ENCODE measurements around the gene USF2. TPM values are rescaled to one million over a fixed set of nuclear protein-coding genes. Genes with fewer than 3 reads are reported as not detected.
A peak's percentile ranks its signal among the peaks of the same experiment; 100 is the strongest.
"Not testable (repeated sequence)": the region's sequence is repeated elsewhere in the genome, so short reads cannot be mapped to it uniquely, and the experiment has no call there.

The USF2 gene
- total RNA-seq: 100 to 1,000 TPM in 3 of 4 donors, 10 to 100 TPM in 1; 98.5 to 172 (median 128) TPM

- Histone ChIP-seq H3K36me3 (peaks cover 0 to 39% (median 6%) of the 10 kb centered on the region in 3 donors), H3K27me3 (no peaks in the 10 kb centered on the region), H3K9me3 (no peaks in the 10 kb centered on the region), H3K4me1 (peaks cover 0 to 72% (median 14%) of the 10 kb centered on the region in 4 donors), H3K27ac (peak within 1 kb of the TSS; percentile 76 to 99 (median 96)), H3K4me3 (peak within 1 kb of the TSS; percentile 73 to 97 (median 80))
- WGBS, 2 donors: 1% methylated on average over 57 to 67 of the region's 126 CpGs
- DNase-seq (ENCODE audit: low spot score in 2 of 2): peak in 1 of 2 donors; percentile 53
- no peak for TF ChIP-seq POLR2A (IDR thresholded peaks at IDR 0.05)
- no peak for TF ChIP-seq CTCF (IDR thresholded peaks at IDR 0.05)
- peak in 1 of 2 donors; percentile 17 for TF ChIP-seq EP300 (IDR thresholded peaks at IDR 0.05)
Measured at GRCh38 chr19:35268536-35269437, at the start of gene USF2. USF2 (plus strand) TSS chr19:35268962; CDS start chr19:35269102, 140 bp downstream.

DNA sequence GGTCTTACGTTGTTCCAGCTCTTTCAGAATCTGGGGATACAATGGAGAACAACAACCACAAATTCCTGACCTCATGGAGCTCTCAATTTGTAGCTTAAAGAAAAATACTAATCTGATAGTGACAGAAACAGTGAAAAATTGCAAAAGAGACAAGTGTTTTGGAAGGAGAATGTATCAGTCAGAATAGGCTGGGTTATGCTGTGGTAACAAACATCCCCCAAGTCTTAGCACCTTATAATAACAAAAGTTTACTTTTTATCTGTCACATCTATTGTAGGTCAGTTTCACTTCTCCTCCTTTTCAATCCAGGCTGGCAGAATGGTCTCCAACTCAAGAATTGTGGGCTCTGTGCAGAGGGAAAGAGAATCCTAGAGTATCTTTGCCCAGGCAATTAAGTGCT lies 49.8 kb upstream of the USF2 start:
- WGBS, 2 donors: 90 to 96% methylated on average over 1 of the region's 1 CpG
- peaks cover 0 to 8% (median 6%) of the 10 kb centered on the region in 4 donors for H3K4me1 ChIP-seq
- H3K27me3 ChIP-seq: no peaks in the 10 kb centered on the region
- no peaks in the 10 kb centered on the region for H3K36me3 ChIP-seq
- no peak overlapping the region for H3K4me3 ChIP-seq
- H3K9me3 ChIP-seq: peaks cover 0 to 39% (median 0%) of the 10 kb centered on the region in 4 donors
- TF ChIP-seq EP300 (IDR thresholded peaks at IDR 0.05) (no peak), POLR2A (IDR thresholded peaks at IDR 0.05) (no peak), CTCF (IDR thresholded peaks at IDR 0.05) (no peak)
- no peak overlapping the region for H3K27ac ChIP-seq
- DNase-seq (ENCODE audit: low spot score in 2 of 2): no peak

GRCh38 chr19:35220315-35220921 lies 48.3 kb upstream of the USF2 start:
- H3K27ac ChIP-seq: no peak overlapping the region
- no peak for DNase-seq (ENCODE audit: low spot score in 2 of 2)
- H3K4me1 ChIP-seq: peaks cover 0 to 6% (median 0%) of the 10 kb centered on the region in 4 donors
- H3K4me3 ChIP-seq: no peak overlapping the region
- TF ChIP-seq POLR2A (IDR thresholded peaks at IDR 0.05): no peak
- no peak for TF ChIP-seq CTCF (IDR thresholded peaks at IDR 0.05)
- TF ChIP-seq EP300 (IDR thresholded peaks at IDR 0.05): no peak
- 63 to 69% methylated on average over 3 of the region's 3 CpGs for WGBS, 2 donors
- no peaks in the 10 kb centered on the region for H3K27me3 ChIP-seq
- no peaks in the 10 kb centered on the region for H3K36me3 ChIP-seq
- H3K9me3 ChIP-seq: peaks cover 0 to 39% (median 0%) of the 10 kb centered on the region in 4 donors

DNA sequence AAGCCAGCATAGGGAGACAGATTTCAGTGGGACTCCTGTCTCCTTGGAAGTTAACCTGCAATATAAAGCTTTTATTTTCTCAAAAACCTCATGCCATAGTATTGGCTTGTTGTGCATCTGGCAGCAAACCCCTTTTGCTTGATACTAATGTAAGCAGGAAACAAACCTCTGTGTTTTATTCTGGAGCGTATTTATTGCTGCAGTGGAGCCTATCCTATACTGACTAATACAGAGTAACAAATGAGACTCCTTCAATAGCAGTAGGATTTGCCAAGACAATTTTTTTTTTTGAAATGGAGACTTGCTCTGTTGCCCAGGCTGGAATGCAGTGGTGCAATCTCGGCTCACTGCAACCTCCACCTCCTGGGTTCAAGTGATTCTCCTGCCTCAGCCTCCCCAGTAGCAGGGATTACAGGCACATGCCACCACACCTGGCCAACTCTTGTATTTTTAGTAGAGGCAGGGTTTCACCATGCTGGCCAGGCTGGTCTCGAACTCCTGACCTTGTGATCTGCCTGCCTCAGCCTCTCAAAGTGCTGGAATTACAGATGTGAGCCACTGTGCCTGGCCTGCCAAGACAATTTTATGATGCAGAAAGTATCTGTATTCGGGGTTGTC lies 47.7 kb upstream of the USF2 start:
- not testable (repeated sequence) for H3K4me3 ChIP-seq; DNase-seq (ENCODE audit: low spot score in 2 of 2); H3K36me3 ChIP-seq; H3K4me1 ChIP-seq; H3K27me3 ChIP-seq; H3K27ac ChIP-seq
- H3K9me3 ChIP-seq: peaks cover 0 to 39% (median 0%) of the 10 kb centered on the region in 4 donors
- WGBS, 2 donors: 82 to 90% methylated on average over 4 of the region's 4 CpGs

GRCh38 chr19:35222373-35223015 lies 46.3 kb upstream of the USF2 start:
- Histone ChIP-seq H3K4me3 (no peak overlapping the region), H3K36me3 (no peaks in the 10 kb centered on the region), H3K27ac (no peak overlapping the region), H3K9me3 (peaks cover 0 to 31% (median 0%) of the 10 kb centered on the region in 4 donors), H3K27me3 (no peaks in the 10 kb centered on the region), H3K4me1 (no peaks in the 10 kb centered on the region)
- DNase-seq (ENCODE audit: low spot score in 2 of 2): no peak
- TF ChIP-seq POLR2A (IDR thresholded peaks at IDR 0.05) (no peak), EP300 (IDR thresholded peaks at IDR 0.05) (no peak), CTCF (IDR thresholded peaks at IDR 0.05) (no peak)
- 79 to 88% methylated on average over 7 of the region's 7 CpGs for WGBS, 2 donors
